CD4-positive, alpha-beta T cell treated with Interleukin-4 for 4 hours (primary cell): ENCODE measurements around the gene ZAP70.
A peak's percentile ranks its signal among the peaks of the same experiment; 100 is the strongest.
"Not testable (repeated sequence)": the region's sequence is repeated elsewhere in the genome, so short reads cannot be mapped to it uniquely, and the experiment has no call there.

Source experiments
- DNase-seq: peaks from one replicate; pipeline ENCODE4 v3.0.0-alpha.2; 2020

The ZAP70 gene

DNA sequence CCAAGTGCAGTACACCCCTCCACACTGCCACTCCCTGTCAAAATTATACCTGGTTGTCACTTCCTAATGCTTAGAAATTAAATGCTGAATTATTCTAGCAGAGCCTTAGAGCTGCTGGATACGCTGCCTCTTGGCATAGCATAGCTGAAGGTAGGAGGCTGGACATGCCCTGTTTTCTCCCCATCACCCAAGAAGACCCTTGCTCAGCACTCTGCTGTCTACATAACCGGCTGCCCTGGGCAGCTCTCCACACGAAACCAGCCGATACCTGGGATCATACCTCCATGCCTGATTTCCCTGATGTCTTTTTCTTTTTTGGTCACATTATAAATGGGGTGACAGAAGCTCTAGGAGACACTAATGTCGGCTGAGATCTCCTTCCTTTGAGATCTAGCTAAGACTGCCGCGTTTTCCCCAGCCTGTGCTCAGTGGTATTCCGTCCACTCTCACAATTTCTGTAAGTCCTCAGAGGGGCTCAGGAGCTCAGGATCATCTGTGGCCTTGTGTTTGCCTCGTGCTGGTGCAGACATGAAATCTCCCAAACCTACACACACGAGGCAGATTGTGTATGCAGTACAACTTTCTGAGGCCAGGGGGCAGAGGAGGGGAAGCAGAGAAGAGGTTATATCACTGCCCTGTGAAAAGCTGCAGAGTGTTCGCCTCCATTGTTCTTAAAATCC, 13.5 kb upstream of the ZAP70 start:
- peak; percentile 68 for DNase-seq

DNA sequence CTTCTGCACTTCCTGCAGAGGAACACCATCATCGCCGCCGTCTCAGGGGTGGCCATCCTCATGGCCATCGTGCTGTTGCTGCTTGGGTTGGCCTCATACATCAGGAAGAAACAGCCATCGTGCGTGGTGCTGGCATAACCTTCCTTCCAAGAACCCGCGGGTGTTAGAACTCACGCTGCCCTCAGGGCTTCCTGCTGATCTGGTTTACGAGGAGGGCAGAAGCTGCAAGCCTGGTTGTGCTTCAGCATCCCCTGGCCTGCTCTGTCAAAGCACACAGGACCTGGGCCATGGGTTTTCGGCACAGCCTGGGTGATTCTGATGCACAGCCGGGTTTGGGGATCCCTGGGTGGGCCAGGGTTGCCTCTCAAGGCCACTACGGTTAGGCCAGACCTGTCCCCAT, 12.2 kb upstream of the ZAP70 start:
- no peak for DNase-seq

DNA sequence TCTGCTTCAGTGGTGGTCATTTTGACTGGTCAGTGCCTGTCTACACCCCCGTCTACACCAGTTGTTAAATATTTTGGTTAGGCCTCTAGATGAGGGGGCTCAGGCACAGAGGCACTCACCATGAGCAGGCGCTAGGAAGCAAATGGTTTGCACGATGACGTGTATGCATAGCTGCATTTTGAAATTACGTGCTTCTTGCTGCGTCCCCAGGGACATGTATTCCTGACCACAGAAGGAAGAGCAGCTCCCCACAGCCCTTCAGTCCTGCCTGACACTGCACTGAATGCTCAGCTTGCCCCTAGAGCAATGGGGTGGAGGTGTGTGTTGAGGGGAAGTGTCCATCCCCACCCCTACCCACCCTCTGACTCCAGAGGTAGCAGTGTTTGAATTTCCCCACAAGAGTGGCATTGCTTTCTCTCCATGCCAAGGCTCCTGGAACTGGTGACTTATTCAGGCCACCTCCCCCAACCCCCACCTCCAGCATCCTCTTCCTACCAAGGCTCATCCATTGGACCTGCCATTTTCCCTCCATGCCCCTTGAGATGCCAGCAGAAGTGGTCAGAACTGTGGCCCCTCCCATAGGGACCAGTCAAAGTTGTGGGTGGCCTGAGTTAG, 11.4 kb upstream of the ZAP70 start:
- DNase-seq = no peak

DNA sequence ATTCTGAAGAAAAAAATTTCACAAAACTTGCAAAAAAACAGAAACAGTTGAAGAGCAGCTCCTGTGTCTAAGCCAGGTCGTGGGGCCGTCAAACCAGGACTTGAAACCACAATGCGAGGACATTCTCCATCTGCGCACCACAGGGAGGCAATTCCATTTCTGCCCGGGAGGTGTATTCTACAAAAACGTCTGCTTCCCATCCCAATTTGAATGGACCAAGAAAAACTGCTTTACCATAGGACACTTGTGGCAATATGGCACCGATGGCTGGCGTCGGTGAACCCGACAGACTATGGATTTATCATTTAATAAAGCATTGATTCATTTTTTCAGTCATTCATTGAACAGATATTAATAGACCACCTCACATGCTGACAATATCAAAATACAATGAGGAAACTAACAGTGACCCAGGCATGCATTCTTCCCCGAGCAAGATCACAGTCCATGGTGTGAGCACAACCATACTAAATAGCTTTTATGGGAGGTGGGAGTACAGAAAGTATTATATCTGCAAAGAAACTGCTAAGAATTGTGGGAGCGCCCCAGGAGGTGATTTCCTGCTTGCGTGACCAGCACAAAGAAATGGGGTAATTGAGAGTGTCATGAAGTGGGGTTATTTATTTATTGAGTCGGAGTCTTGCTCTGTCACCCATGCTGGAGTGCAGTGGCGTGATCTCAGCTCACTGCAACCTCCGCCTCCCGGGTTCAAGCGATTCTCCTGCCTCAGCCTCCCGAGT, 10.5 kb upstream of the ZAP70 start:
- DNase-seq = no peak

DNA sequence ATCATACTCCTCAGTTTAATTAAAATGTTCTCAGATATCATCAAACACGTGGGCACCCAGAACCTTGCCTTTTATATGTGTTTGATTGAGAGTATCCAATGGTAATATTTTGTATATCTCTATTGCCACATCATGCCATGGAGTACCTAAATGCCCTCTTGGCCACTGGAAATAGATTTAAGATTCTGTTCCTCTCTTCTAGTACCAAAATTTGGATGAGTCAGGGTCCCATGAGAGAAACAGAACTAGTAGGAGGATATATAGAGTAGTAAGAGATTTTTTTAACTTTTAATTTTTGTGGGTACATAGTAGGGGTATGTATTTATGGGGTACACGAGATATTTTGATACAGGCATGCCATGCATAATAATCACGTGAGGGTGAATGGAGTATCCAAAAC, 9.6 kb upstream of the ZAP70 start:
- DNase-seq = no peak

DNA sequence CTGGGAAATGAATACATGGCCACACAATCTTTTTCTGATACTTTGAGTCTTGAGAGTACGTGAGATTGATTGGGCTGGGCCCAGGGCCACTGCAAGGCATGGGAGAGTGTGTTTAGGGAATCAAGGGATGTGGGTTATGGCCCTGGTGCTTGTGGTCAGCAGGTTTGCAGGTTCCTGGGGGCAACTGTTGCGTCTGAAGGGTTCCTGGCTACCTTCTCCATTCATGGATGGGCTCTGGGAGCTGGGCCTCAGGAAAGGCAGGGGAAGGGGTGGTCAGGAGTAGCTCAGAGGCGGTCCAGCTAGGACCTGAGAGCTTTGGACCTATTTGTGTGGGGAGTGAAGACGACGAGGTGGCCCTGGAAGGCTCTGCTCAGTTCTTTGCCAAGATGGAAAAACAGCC, 8.4 kb upstream of the ZAP70 start:
- DNase-seq = no peak

DNA sequence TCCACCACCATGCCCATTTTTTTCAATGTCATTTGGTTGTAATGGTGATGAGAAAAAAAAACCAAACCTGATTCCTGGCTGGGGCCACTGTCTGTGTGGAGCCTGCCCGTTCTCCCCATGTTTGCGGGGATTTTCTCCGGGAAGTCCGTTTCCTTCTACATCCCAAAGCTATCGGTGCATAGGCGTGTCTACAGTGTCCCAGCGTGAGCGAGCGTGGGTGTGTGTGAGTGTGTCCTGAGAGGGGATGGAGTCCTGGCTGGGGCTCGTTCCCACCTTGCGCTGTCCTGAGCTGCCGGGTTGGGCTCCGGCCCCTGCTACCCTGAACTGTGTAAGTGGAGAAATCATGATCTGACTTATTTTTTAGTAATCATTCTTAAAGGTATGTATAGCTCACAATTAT, 7.3 kb upstream of the ZAP70 start:
- no peak for DNase-seq

DNA sequence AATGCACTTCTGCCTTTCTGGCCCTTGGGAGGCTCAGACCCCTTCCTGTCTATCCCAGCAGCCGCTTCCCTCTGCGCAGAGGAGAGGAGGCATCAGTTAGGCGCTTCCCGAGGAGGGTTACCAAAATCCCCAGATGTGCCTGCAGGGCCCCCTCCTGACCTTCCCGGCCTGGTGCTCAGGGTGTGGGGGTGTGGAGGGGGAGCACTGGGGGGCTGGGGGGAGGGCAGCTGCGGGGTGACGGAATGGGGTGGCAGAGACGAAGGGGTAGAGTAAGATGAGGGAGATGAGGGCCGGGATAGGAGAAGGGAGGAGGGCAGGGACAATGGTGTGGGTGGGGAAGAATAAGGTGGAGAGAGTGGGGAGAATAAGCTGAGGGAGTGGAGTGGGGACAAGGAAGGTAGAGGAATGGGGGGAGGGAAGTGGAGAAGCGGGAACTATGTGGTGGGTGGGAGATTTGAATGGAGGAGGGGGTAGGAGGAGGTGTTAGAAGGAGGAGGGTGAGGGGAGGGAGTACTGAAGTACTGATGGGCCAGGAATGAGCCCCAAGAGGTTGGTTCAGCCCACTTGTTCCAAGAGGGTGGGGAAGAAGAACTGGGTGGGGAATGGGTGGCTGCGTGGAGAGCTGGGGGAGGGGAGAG, 6.5 kb upstream of the ZAP70 start:
- no peak for DNase-seq

DNA sequence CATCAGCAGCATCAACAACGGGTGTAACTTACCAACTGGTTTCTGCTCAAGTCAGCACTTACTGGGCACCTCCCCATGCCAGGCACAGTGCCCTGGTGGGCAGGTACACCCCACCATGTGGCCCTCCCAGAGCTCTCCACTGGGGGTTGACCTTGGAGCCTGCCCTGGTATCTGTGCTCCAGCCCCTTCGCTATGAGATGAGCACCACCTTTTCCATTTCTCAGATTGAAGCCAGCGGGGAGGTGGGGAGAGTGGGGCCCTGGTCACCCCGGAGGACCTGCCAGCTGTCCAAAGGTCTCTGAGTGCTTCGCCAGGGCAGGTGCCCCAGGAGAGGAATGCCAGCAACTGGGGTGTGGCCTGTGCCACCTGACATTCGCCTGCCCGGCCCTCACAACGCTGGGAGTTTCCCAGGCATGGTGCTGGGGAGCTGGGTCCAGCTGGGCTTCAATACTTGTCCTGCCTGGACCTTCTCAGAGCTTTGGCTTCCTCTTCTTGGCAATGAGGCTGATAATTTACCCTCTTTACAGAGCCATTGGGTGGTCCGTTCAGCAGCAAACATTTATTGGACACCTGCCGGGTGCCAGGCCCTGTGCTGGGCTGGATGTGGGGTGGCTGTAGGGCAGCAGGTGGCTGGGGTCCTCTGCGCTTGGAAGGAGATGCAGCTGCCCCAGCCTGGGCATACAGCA, 5.9 kb upstream of the ZAP70 start:
- DNase-seq = no peak

DNA sequence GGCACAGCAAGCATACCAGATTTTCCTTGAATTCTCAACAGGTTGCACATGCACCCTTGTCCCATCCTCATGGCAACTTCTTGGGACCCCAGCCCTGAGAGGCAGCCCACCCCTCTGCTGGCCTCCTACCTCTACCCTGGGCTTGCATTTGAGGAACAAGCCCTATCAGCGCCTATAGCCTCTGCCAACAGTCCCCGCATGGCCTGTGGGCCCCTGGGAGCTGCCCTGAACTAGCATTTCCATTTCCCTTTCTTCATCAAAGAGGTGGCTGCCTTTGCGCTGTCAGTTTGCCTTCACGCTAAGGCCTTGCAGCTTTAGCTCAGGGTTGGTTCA, 5.4 kb upstream of the ZAP70 start:
- DNase-seq = no peak

DNA sequence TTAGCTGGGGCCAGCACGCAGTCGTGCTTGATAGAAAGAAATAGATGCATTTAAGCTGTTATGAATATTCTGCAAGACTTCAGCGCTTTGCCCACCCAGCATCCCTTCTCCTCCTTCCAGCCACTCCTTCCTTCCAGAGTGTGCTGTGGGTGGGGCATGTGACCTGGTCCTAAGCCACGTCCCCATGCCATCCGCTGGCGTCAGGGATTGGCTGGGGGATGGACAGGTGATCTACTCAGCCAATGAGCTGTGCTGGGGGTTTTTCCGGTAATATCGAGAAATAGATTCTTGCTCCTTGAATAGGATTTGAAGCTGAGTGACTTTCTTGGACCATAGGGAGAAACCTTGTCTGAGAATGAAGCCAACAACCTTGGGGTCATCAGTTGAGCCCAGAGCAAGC, 4.8 kb upstream of the ZAP70 start:
- no peak for DNase-seq

DNA sequence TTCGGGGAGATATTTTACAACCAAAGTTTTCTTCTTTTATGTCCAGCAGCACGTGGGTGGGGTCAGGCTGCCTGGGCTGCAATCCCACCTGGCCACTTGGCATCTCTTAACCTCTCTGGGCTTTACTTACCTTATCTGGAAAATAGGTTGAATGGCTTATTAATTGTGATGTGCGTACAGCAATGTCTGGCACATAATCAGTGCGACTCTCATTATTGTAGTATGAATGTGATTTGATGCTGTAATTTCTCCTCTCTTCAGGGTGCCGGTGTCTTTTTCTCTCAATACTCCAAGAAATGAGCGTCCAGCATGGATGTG, 2.0 kb upstream of the ZAP70 start:
- no peak for DNase-seq

DNA sequence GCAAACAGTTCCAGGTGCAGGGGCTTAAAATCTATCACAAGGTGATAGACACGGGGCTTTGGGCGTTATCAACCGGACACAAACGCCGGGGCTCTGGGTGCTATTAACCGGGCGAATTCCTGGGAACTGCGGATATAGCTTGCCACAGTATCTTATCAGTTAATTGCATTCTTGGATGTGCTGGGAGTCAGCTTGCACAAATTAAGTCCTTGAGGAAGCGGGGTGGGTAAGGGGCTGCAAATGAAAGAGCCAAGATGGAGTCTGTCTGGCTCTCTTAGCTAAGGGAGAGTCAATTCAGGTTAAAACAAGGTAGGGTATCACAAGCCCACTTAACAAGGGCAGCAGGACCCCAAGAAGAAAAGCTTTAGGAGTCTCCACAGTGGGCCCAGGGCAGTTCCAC, 1.2 kb upstream of the ZAP70 start:
- DNase-seq = not testable (repeated sequence)

DNA sequence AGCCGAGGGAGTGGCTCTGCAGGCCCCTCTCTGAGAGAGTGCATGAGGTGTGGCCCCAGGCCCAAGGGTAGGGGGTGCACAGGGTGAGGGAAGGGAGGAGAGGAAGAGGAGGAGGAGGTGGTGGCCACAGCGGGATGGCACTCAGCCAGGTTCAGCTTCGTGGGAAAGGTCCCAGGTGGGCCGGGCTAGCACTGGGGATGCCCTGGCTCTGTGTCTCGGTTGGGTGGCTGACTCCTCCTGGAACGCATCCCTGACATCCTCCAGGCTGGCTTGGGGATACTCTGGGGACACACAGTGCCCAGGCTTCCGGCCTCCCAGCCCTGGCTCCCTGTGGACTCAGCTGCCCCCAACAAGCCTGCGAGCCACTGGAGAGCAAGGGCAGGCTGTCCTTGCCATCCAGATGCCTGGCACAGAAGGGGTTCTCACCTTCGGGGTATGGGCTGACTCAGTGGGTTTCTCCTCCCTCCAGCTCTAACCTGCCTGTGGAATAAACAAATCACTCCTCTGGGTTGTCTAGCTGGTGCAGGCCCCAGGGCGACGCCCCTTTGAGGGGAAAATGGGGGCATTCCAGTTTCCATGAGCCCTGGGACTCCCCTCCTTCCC, 582 bp upstream of the ZAP70 start:
- peak; percentile 40 for DNase-seq

DNA sequence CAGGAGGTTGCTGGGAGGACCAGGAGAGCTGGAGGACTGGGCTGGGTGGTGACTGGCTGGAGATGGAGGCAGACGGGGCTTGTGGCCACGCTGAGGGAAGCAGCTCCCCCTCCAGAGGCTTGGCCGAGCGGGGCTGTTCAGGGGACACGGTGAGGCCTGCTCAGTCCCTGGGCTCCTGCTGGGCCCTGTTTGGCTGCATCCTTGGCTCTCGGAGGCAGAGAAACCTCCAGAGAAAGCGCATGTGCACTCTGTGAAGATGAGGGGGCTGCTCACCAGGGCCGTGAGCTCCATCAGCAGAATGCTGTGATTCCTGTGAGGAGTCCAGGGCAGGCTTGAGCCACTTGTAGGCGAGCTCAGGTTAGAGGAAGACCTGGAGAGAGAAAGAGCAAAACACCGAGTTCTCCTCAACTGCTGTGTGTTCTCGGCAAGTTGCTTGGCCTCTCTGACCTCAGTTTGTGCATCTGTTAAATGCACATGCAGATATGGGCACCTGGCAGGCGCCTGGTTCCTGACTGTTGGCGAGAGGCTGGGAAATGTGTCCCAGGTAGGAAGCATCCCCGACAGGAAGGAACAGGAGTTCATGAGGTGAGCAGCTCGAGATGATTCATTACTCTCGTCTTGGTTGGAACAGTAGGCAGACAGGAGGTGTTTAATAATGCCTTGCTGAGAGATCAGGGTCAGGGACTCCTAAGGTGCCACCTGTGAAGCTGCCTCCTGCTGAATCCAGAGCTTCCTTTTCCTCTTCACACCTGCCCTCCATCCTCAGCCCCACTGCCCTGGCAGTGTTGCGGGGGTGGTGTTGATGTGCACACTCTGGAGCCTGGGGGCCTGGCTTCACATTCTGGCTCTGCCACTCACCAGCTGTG, 941 bp downstream of the ZAP70 start:
- DNase-seq = peak; percentile 38

DNA sequence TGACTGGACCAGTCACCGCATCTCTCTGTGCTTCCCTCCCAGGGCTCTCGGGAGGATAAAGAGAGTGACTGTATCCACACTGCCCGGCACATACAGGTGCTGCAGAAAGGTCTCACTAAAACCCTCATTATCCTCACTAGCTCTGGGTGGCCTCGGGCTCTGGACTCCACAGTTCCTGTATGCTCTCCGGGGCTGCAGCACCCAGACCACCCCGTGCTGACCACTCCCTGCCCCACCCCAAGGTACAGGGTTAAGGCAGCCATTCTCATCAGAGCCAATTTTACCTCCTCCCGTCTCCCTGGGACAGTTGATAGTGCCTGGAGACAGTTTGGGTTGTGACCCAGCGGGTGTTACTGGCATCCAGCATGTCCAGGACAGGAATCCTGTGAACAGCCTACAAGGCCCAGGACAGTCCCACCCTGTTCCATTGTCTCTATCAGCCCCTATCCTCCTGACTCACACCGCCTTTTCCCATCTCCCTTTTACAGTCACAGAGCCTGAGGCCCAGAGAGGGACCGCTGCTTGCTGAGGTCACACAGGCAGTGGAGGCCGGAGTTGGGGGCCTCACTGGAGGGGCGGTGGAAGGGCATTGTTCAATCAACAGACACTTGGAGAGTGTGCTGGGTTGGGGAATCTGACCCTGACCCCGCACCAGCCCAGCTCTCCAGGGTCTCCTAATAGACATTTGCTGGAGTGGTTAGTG, 1.7 kb downstream of the ZAP70 start:
- no peak for DNase-seq

DNA sequence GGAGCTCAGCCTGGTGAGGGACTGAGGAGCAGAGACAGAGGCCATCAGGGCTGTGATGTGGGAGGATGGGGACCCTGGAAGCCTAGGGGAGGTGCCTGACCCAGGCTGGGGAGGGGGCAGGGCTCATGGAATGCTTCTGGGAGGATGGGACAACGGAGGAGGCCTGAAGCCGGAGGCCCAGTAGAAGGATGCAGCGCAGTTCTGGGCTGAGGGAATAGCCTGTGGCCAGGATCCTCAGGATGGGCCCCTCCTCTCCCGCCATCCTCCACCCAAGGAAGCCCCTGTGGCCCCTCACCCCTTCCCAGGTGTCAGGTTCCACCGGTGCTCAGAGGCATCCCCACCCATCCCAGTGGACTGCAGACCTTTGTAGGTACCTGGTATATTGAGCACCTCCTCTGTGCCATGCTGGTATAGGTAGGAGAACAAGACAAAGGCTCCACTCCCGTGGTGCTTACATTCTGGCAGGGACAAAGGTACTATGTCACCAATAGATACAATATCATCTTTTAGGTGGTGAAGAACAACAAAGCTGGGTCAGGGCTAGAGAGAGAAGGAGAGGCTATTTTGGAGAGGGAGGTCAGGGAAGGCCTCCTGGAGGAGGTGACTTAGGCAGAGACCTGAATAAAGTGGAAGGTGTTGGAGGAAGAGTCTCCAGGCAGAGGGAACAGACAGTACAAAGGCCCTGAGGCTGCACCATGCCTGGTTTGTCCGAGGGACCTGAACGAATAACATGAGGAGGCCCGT, 2.7 kb downstream of the ZAP70 start:
- no peak for DNase-seq

DNA sequence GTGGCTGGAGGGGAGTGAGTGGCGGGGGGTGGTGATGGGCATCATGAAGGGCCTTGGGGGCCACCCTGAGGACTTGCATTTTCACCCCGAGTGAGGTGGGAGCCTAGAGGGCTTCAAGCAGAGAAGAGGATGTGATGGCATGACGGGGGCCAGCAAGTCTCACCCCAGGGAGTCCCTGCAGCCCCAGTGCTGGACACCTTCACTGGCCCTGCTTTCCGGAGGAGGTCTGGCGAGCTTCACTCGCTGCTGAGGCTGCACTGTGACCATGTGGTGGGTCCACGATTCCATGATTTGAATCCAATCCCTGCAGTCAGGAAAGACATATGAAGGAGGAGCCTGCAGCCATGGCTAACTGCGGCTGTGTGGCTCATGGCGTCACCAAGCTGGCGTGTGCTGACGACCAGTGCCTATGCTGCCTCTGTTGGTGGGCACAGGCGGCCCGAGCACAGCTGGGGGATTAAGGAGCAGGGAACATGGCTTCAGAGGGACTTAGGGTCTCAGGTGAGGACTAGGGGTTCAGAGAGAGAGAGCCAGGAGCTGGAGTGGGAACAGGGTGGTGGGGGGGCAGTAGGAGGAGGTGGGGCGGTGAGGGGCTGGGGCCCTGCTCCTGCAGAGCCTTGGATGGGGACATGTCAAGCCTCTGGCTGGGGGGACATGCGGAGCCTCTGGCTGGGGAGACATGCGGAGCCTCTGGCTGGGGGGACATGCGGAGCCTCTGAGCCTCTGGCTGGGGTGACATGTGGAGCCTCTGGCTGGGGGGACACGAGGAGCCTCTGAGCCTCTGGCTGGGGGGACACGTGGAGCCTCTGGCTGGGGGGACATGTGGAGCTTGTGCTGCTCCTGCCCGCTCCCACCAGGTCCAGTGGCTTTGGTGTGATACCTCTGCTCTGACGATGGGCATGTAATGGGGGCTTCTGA, 3.6 kb downstream of the ZAP70 start:
- DNase-seq = no peak

DNA sequence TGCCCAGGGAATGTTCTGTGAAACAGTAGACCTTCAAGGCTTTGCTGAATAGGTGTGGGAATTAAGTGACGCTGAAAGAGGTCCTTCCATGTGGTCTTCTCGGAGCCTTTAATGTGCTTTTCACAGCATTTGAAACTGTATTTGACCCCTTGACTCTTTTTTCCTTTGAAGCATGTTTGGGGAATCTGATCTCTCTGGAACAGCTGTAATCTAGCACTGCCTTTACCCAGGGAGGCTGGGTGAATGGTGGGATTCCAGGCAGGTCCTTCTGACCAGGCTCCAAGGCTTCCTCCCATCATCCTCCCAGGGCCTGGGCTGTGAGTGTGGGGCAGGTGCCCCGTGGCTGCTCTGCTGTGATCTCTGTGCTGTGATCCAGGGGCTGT, 4.2 kb downstream of the ZAP70 start:
- no peak for DNase-seq
